HepG2 (cell line): ENCODE data around the gene SRSF4. TPM values are rescaled to one million over a fixed set of nuclear protein-coding genes. Genes with fewer than 3 reads are reported as not detected.
A peak's percentile ranks its signal among the peaks of the same experiment; 100 is the strongest.

ENCODE experiments used
- CBX5 ChIP-seq: sonication (generic); formaldehyde crosslinking; IDR thresholded peaks from 2 replicates; pipeline ENCODE4 v1.4.0; 2020; ENCODE audit warnings: missing genetic modification reagents, borderline replicate concordance
- CHD2 ChIP-seq: IDR thresholded peaks from 2 replicates; pipeline ENCODE4 v1.6.1; 2011; ENCODE audit warnings: low read depth, low read length, improper control_type of control experiment
- HNF1A ChIP-seq, 2 experiments: sonication (generic) in 1 of 2; formaldehyde crosslinking in 1 of 2; IDR thresholded peaks; 2 replicates each; pipeline versions ENCODE4 v1.4.0 to v1.6.1; 2016 to 2020; ENCODE audit warnings: borderline replicate concordance in 1 of 2, low read depth in 1 of 2, mild to moderate bottlenecking in 1 of 2, missing genetic modification reagents in 1 of 2
- HOXA3 ChIP-seq: sonication (generic); formaldehyde crosslinking; IDR thresholded peaks from 2 replicates; pipeline ENCODE4 v1.5.0; 2020; ENCODE audit warnings: missing genetic modification reagents
- HOXA5 ChIP-seq: sonication (generic); formaldehyde crosslinking; IDR thresholded peaks from 2 replicates; pipeline ENCODE4 v1.4.0; 2020; ENCODE audit warnings: missing genetic modification reagents
- IRF2 ChIP-seq: IDR thresholded peaks from 2 replicates; pipeline ENCODE4 v1.6.1; 2018; ENCODE audit warnings: missing genetic modification reagents, missing compliant biosample characterization
- MED8 ChIP-seq: sonication (generic); formaldehyde crosslinking; IDR thresholded peaks from 2 replicates; pipeline ENCODE4 v1.8.1; 2023; ENCODE audit warnings: mild to moderate bottlenecking, missing genetic modification reagents; ENCODE audit not compliant: insufficient replicate concordance
- MTF1 ChIP-seq: sonication (generic); formaldehyde crosslinking; IDR thresholded peaks from 2 replicates; pipeline ENCODE4 v1.5.0; 2020; ENCODE audit warnings: missing genetic modification reagents
- NCOA2 ChIP-seq: sonication (generic); formaldehyde crosslinking; IDR thresholded peaks from 2 replicates; pipeline ENCODE4 v1.8.0; 2022; ENCODE audit warnings: inconsistent platforms
- PAWR ChIP-seq: sonication (generic); formaldehyde crosslinking; IDR thresholded peaks from 2 replicates; pipeline ENCODE4 v1.4.0; 2020; ENCODE audit warnings: missing genetic modification reagents, mild to moderate bottlenecking, borderline replicate concordance
- RXRA ChIP-seq: sonication (generic); formaldehyde crosslinking; IDR thresholded peaks from 2 replicates; pipeline ENCODE4 v1.5.1; 2020; ENCODE audit warnings: missing genetic modification reagents
- RXRB ChIP-seq: IDR thresholded peaks from 2 replicates; pipeline ENCODE4 v1.6.1; 2016; ENCODE audit warnings: borderline replicate concordance, missing genetic modification reagents, missing compliant biosample characterization
- TEF ChIP-seq: sonication (generic); formaldehyde crosslinking; IDR thresholded peaks from 2 replicates; pipeline ENCODE4 v1.5.0; 2020; ENCODE audit warnings: missing genetic modification reagents
- TFDP1 ChIP-seq: IDR thresholded peaks from 2 replicates; pipeline ENCODE4 v1.6.1; 2016; ENCODE audit warnings: missing compliant biosample characterization, missing genetic modification reagents, borderline replicate concordance
- TGIF2 ChIP-seq: IDR thresholded peaks from 2 replicates; pipeline ENCODE4 v1.6.1; 2016; ENCODE audit warnings: control low read depth, missing compliant biosample characterization
- ZC3H4 ChIP-seq: sonication (generic); formaldehyde crosslinking; IDR thresholded peaks from 2 replicates; pipeline ENCODE4 v1.4.0; 2020; ENCODE audit warnings: missing genetic modification reagents, borderline replicate concordance
- ZFP90 ChIP-seq: sonication (generic); formaldehyde crosslinking; IDR thresholded peaks from 2 replicates; pipeline ENCODE4 v1.8.0; 2022; ENCODE audit warnings: missing genetic modification reagents, mild to moderate bottlenecking, inconsistent platforms, borderline replicate concordance
- ZNF839 ChIP-seq: sonication (generic); formaldehyde crosslinking; IDR thresholded peaks from 2 replicates; pipeline ENCODE4 v1.4.0; 2020; ENCODE audit warnings: missing genetic modification reagents, mild to moderate bottlenecking, borderline replicate concordance
- polyA plus RNA-seq, 8 experiments: library from polyadenylated mRNA; depleted of rRNA in 3 of 8; stranded (reverse) in 7 of 8; unstranded in 1 of 8; fragments of >200 nt; fragmentation: Illumina TruSeq in 4 of 8; extraction: Trizol in 4 of 8; gene quantifications; 2 replicates each; pipeline versions ENCODE4 v1.2.1 to v1.2.3, GENCODE V29; 2011 to 2016; ENCODE audit warnings: low read depth in 4 of 8, missing spikeins in 1 of 8, mixed read lengths in 1 of 8; ENCODE audit not compliant: insufficient read depth in 1 of 8
- total RNA-seq, 5 experiments: library from RNA; depleted of rRNA; stranded (reverse); fragments of >200 nt; fragmentation: Illumina TruSeq; extraction: Trizol; gene quantifications; 2 replicates each; pipeline ENCODE4 v1.2.3, GENCODE V29; 2016; ENCODE audit warnings: low read depth in 1 of 5
- TF ChIP-seq, protein P1 (sequence below): sonication (generic); formaldehyde crosslinking; IDR thresholded peaks from 2 replicates; pipeline ENCODE4 v1.8.0; 2022; ENCODE audit warnings: mild to moderate bottlenecking, missing genetic modification reagents; ENCODE audit not compliant: insufficient replicate concordance
- TF ChIP-seq, protein P2 (sequence below): fragments of 450-650 bp; IDR thresholded peaks from 2 replicates; pipeline ENCODE4 v1.6.1; 2016

The SRSF4 gene
- total and polyA plus RNA-seq, 2 of the 13 experiments (the other 11 are each of a cell fraction or from before 2014, with no cell fraction given) = 37.7 to 50.9 TPM

DNA sequence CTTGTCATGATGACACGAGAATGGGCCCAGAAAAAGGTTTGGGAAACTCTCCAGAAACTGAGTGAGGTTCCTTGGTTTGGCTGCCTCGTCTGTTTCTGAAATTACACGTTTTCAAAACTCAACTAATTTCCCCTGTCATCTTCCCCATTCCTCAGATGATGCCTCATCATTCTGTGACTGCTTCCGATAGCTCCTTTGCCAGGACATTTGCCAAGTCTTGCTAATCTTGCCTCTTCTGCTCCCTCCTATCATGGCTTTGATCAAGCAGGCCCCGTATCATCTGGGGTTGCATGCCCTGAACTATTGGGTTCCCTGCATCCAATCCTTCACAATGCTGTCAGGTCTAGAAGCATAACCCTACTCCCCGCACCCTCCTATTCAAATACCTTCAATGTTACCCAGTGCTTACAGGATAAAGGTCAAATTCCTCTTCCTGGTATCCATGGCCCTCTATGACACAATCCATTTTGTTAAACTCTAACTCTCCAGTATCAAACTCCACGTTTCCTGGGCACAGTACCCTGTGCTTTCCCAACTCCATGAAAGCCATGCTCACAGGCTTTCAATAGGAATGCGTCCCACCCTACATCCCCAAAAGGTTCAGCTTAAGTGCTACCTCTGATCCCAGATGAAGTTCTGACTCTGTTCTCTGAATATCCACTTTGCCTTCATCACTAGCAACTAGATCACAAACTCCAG lies 35.8 kb downstream of the SRSF4 start (continued):
- TF ChIP-seq ZFP90 (CRISPR knock-in tag) = no peak
- peak; percentile 35; the same call in 1 of the 2 replicates for TF ChIP-seq TGIF2 (CRISPR knock-in tag)
- peak; percentile 42; the same call in 1 of the 2 replicates for TF ChIP-seq HNF1A (IDR thresholded peaks at IDR 0.05; ENCODE audit: low read depth)
- TF ChIP-seq HNF1A (CRISPR knock-in tag; IDR thresholded peaks at IDR 0.05; ENCODE audit: borderline replicate concordance) = no peak; the same call in 1 of the 2 replicates
- TF ChIP-seq CBX5 = 0 out of 2 replicates have a peak, but pooled peaks have one; percentile 15
- TF ChIP-seq MED8 (CRISPR knock-in tag) = no peak
- TF ChIP-seq TFDP1 (CRISPR knock-in tag) = peak; percentile 28; the same call in 1 of the 2 replicates
- no peak; the same call in 1 of the 2 replicates for TF ChIP-seq RXRA (CRISPR knock-in tag)
- TF ChIP-seq HOXA5 = peak; percentile 19; the same call in 1 of the 2 replicates
- TF ChIP-seq ZC3H4 (CRISPR knock-in tag) = no peak
- TF ChIP-seq, protein P1, sequence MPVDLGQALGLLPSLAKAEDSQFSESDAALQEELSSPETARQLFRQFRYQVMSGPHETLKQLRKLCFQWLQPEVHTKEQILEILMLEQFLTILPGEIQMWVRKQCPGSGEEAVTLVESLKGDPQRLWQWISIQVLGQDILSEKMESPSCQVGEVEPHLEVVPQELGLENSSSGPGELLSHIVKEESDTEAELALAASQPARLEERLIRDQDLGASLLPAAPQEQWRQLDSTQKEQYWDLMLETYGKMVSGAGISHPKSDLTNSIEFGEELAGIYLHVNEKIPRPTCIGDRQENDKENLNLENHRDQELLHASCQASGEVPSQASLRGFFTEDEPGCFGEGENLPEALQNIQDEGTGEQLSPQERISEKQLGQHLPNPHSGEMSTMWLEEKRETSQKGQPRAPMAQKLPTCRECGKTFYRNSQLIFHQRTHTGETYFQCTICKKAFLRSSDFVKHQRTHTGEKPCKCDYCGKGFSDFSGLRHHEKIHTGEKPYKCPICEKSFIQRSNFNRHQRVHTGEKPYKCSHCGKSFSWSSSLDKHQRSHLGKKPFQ (CRISPR knock-in tag) = no peak
- TF ChIP-seq, protein P2, sequence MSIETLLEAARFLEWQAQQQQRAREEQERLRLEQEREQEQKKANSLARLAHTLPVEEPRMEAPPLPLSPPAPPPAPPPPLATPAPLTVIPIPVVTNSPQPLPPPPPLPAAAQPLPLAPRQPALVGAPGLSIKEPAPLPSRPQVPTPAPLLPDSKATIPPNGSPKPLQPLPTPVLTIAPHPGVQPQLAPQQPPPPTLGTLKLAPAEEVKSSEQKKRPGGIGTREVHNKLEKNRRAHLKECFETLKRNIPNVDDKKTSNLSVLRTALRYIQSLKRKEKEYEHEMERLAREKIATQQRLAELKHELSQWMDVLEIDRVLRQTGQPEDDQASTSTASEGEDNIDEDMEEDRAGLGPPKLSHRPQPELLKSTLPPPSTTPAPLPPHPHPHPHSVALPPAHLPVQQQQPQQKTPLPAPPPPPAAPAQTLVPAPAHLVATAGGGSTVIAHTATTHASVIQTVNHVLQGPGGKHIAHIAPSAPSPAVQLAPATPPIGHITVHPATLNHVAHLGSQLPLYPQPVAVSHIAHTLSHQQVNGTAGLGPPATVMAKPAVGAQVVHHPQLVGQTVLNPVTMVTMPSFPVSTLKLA = peak; percentile 43
- peak; percentile 35; the same call in 1 of the 2 replicates for TF ChIP-seq IRF2 (CRISPR knock-in tag)
- TF ChIP-seq CHD2 = 0 out of 2 replicates have a peak, but pooled peaks have one; percentile 29
- TF ChIP-seq NCOA2 (CRISPR knock-in tag) = peak; percentile 42; the same call in 1 of the 2 replicates
- TF ChIP-seq RXRB (CRISPR knock-in tag) = peak; percentile 94
- TF ChIP-seq MTF1 = no peak
- no peak for TF ChIP-seq PAWR (CRISPR knock-in tag)
- TF ChIP-seq HOXA3 (CRISPR knock-in tag) = peak; percentile 69
- TF ChIP-seq TEF (CRISPR knock-in tag) = no peak
- no peak for TF ChIP-seq ZNF839 (CRISPR knock-in tag)
